IPS DF 6.9 (cell line): Measurements from ENCODE around the gene HHAT.

Experiments used
- DNase-seq: peaks from one replicate; pipeline ENCODE4 v3.0.0-alpha.2; 2013; ENCODE audit warnings: low read depth, low spot score
- H3K27ac ChIP-seq: one replicate; pipeline ENCODE4 v1.5.1; 2013; ENCODE audit warnings: low read length, control low read depth
- H3K27me3 ChIP-seq: 2 replicates; pipeline ENCODE4 v1.6.1; 2013; ENCODE audit warnings: mild to moderate bottlenecking, low read length; ENCODE audit not compliant: control insufficient read depth, insufficient read depth
- H3K36me3 ChIP-seq: 2 replicates; pipeline ENCODE4 v1.6.1; 2013; ENCODE audit warnings: low read length; ENCODE audit not compliant: control insufficient read depth, insufficient read depth
- H3K4me1 ChIP-seq: 2 replicates; pipeline ENCODE4 v1.6.1; 2013; ENCODE audit warnings: low read length; ENCODE audit not compliant: control insufficient read depth, insufficient read depth
- H3K4me3 ChIP-seq: 2 replicates; pipeline ENCODE4 v1.5.1; 2013; ENCODE audit warnings: mild to moderate bottlenecking, low read length
- H3K9me3 ChIP-seq: 2 replicates; pipeline ENCODE4 v1.6.1; 2013; ENCODE audit warnings: low read length, inconsistent platforms; ENCODE audit not compliant: control insufficient read depth, insufficient read depth
- WGBS: extraction: QIAGEN DNeasy Blood & Tissue Kit; methylation state at CpG from one replicate; pipeline ENCODE4 v1.1.7; 2013; ENCODE audit warnings: mixed read lengths, missing lambda C conversion rate; ENCODE audit not compliant: insufficient read length, insufficient coverage; 5-methylcytosine and 5-hydroxymethylcytosine counted together

HHAT gene

GRCh38 chr1:210663730-210664573, 335.2 kb downstream of the HHAT start:
- Histone ChIP-seq H3K27ac (no peak overlapping the region), H3K27me3 (no peaks in the 10 kb centered on the region), H3K4me3 (no peak overlapping the region), H3K9me3 (no peaks in the 10 kb centered on the region), H3K4me1 (no peaks in the 10 kb centered on the region), H3K36me3 (no peaks in the 10 kb centered on the region)
- no CpG with 5 or more reads among the region's 7 CpGs for WGBS
- DNase-seq: no peak

GRCh38 chr1:210669951-210670350, 341.2 kb downstream of the HHAT start:
- H3K4me3 ChIP-seq: no peak overlapping the region
- no peaks in the 10 kb centered on the region for H3K9me3 ChIP-seq
- no peak for DNase-seq
- H3K27ac ChIP-seq: no peak overlapping the region
- H3K36me3 ChIP-seq: no peaks in the 10 kb centered on the region
- no peaks in the 10 kb centered on the region for H3K27me3 ChIP-seq
- H3K4me1 ChIP-seq: no peaks in the 10 kb centered on the region

DNA sequence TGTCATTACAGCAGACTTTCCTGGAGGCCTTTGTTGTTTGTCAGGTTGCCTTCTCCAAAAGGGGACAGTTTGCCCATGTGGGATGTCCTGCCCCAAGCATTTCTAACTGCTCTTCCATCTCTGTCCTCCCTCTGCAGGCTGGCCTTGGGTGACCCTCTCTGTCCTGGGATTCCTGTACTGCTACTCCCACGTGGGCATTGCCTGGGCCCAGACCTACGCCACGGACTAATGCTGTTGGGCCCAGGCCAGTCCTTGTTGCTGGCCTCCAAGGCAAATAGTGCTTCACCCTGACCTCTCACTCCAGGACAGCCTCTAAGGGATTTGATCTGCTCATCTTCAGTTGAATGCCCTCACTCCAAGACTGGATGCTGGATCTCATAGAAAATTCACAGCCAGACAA, 345.4 kb downstream of the HHAT start:
- Histone ChIP-seq H3K27me3 (no peaks in the 10 kb centered on the region), H3K4me1 (no peaks in the 10 kb centered on the region), H3K4me3 (no peak overlapping the region; the same call in 1 of the 2 replicates), H3K9me3 (no peaks in the 10 kb centered on the region), H3K27ac (no peak overlapping the region), H3K36me3 (no peaks in the 10 kb centered on the region)
- DNase-seq: no peak
- no CpG with 5 or more reads among the region's 3 CpGs for WGBS

DNA sequence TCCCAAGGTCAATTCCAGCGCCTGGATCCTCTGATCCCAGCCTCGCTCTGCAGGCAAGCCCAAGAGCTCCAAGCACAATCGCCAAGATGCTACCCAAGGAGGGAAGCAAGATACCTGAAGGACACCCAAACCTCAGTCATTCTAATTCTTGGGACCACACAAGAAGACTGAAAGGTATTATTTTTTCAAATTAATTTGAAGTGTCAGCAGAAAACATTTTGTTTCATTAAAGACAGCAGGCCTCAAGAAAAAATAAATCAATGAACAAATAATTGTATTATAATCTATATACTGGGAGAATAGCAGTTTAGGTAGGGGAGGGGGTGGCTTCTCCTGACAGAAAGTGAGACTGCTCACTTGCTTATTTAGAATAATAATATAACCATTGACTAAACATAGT, 347.8 kb downstream of the HHAT start:
- no peak overlapping the region for H3K4me3 ChIP-seq
- no peaks in the 10 kb centered on the region for H3K36me3 ChIP-seq
- H3K4me1 ChIP-seq: no peaks in the 10 kb centered on the region
- no CpG with 5 or more reads among the region's 3 CpGs for WGBS
- no peaks in the 10 kb centered on the region for H3K9me3 ChIP-seq
- no peaks in the 10 kb centered on the region for H3K27me3 ChIP-seq
- no peak for DNase-seq
- no peak overlapping the region for H3K27ac ChIP-seq

GRCh38 chr1:210677533-210677932, 348.8 kb downstream of the HHAT start:
- H3K4me1 ChIP-seq: no peaks in the 10 kb centered on the region
- WGBS: no CpG with 5 or more reads among the region's 4 CpGs

DNA sequence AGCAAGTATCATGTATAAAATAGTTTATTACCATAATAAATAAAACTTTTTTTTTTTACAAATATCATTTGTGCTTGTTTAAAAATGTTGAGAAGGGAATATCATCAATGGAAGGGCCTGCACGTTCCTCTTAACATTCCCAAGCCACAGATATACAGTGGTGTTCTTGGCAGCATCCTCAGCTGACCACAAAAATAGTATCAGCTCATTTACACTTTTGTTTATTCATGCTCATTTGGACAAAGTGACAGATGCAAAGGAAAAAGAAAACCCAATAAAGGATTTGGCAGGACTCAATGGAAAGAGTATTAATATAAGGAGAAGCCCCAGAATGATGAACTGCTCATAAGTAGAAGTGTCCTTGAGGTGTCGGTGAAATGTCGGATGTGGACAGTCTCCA, 349.6 kb downstream of the HHAT start:
- no peak for DNase-seq
- Histone ChIP-seq H3K27ac (no peak overlapping the region), H3K27me3 (no peaks in the 10 kb centered on the region), H3K4me3 (no peak overlapping the region), H3K9me3 (no peaks in the 10 kb centered on the region), H3K36me3 (no peaks in the 10 kb centered on the region), H3K4me1 (no peaks in the 10 kb centered on the region)
- no CpG with 5 or more reads among the region's 3 CpGs for WGBS

More at GRCh38 chr1:210677533-210677932, 348.8 kb downstream of the HHAT start:
- H3K9me3 ChIP-seq: no peaks in the 10 kb centered on the region
- no peak overlapping the region for H3K4me3 ChIP-seq
- no peak overlapping the region for H3K27ac ChIP-seq
- no peak for DNase-seq
- H3K36me3 ChIP-seq: no peaks in the 10 kb centered on the region
- no peaks in the 10 kb centered on the region for H3K27me3 ChIP-seq

DNA sequence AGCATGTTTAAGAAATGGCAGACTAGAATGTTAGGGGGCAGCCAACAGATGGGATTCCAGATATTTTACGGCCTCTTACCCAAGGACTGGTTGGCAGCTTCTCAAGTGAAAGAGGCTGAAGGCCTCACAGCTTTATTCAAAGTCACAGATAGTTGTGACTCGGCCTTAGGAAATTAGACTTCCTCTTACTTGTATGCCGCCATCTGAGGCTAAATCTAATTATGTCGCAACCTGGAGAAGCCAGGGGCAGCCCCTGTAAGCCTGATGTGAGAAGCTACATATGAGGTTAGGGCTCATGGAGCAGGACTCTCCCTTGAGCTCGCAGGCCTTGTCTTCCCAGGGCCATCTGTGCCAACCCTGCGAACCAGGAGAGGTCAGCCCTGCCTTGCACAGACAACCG, 352.5 kb downstream of the HHAT start:
- no peaks in the 10 kb centered on the region for H3K36me3 ChIP-seq

GRCh38 chr1:210683403-210684047, 354.8 kb downstream of the HHAT start:
- no CpG with 5 or more reads among the region's 33 CpGs for WGBS
- no peak overlapping the region for H3K4me3 ChIP-seq
- H3K27ac ChIP-seq: no peak overlapping the region

More for the DNA sequence above, 352.5 kb downstream of the HHAT start:
- Histone ChIP-seq H3K9me3 (no peaks in the 10 kb centered on the region), H3K27ac (no peak overlapping the region), H3K27me3 (no peaks in the 10 kb centered on the region), H3K4me3 (no peak overlapping the region), H3K4me1 (no peaks in the 10 kb centered on the region; the same call in 1 of the 2 replicates)
- no peak for DNase-seq
- WGBS: no CpG with 5 or more reads among the region's 7 CpGs

DNA sequence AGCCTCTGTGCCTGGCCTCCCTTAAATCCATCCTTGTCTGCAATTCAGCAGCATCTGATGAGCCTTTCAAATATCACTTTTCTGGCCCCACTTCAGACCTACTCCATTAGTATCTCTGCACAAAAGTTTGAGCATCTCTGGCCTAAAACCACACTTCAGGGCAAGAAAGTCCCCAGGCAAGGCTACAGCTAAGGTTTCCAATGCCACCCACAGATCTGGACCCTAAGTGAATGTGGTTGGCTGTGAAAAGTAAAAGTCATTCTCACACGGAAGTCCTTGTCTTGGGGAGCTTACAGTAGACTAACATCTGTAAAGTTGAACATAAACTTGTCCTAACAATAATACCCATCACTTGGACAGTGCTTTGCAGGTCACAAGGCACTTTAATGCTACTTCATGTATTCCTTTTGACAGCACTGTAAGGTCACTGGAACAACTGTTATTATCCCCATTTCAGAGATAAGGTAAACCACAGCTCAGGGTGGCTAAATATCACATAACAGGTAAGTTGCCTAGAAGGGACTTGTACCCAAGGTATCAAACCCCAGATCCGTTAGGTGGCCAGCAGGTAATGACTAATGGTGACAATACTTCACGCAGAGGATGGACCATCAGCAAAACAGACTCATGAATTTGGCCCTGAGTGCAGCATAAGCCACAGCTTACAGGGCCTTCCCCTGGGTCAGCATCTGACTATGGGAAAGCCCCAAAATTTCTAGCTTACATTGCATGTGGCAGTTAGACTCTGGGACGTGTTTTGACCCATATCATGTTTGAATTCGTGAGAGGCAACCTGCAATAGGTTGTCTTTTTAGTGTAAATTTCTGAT, 356.0 kb downstream of the HHAT start:
- Histone ChIP-seq H3K4me1 (no peaks in the 10 kb centered on the region; the same call in 1 of the 2 replicates), H3K27ac (no peak overlapping the region), H3K27me3 (no peaks in the 10 kb centered on the region), H3K4me3 (no peak overlapping the region), H3K36me3 (no peaks in the 10 kb centered on the region), H3K9me3 (no peaks in the 10 kb centered on the region)
- no CpG with 5 or more reads among the region's 5 CpGs for WGBS
- DNase-seq: no peak

More at GRCh38 chr1:210683403-210684047, 354.8 kb downstream of the HHAT start:
- no peaks in the 10 kb centered on the region for H3K36me3 ChIP-seq
- no peaks in the 10 kb centered on the region; the same call in 1 of the 2 replicates for H3K4me1 ChIP-seq
- DNase-seq: no peak
- no peaks in the 10 kb centered on the region for H3K9me3 ChIP-seq
- no peaks in the 10 kb centered on the region for H3K27me3 ChIP-seq

DNA sequence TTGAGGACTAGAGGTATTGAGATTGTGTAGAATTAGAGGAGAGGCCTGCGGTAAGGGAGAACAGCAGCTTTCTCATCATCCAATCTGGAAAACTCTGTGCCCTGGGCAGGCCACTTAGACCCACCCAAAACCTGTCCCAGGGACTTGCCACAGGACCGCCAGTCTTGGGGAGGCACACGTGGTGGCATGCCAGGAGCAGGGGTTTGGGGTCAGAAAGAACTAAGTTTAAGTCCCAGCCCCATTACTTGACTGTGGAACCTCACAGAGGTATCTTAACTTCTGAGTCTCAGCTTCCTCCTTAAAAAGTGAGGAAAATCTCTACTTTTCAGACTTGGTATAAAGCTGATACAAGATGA, 356.6 kb downstream of the HHAT start:
- no CpG with 5 or more reads among the region's 3 CpGs for WGBS
- H3K4me1 ChIP-seq: no peaks in the 10 kb centered on the region; the same call in 1 of the 2 replicates
- DNase-seq: no peak
- H3K36me3 ChIP-seq: no peaks in the 10 kb centered on the region
- no peak overlapping the region for H3K27ac ChIP-seq
- H3K9me3 ChIP-seq: no peaks in the 10 kb centered on the region
- H3K4me3 ChIP-seq: no peak overlapping the region
- no peaks in the 10 kb centered on the region for H3K27me3 ChIP-seq
